Vagina (tissue), 2 donors: ENCODE measurements around the gene EML1.

Source experiments
- CTCF ChIP-seq, 3 experiments: fragments of 450-650 bp in 2 of 3; fragments of 200-600 bp in 1 of 3; sonication (generic) in 1 of 3; IDR thresholded peaks; one replicate each; pipeline ENCODE4 v1.5.1; 2017 to 2019; ENCODE audit warnings: antibody characterized with exemption in 3 of 3, mild to moderate bottlenecking in 2 of 3, moderate library complexity in 2 of 3
- POLR2AphosphoS5 ChIP-seq, 2 donors: sonication (generic); formaldehyde crosslinking; IDR thresholded peaks; one replicate each; pipeline ENCODE4 v1.9.0; 2017; ENCODE audit warnings: antibody characterized with exemption in 2 of 2, mild to moderate bottlenecking in 2 of 2, low read depth in 1 of 2; ENCODE audit not compliant: insufficient read depth in 1 of 2

DNA sequence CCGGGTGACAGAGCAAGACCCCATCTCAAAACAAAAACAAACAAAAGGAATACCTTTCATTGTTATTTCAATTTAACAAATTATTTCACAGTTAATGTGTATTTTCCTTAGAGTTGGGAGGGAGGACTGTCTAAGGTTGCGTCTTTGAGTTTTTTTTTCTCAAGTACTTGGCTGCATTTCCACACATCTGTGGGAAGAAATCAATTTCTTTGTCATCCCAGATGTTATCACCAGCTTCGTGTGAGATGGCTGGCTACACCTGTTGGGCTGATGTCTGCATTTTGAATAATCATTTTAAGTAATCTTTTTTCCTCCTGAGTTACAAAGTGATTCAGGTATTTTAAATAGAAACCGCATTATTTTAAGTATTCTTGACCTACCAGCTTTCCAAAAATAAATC is 59.4 kb downstream of the EML1 start:
- TF ChIP-seq CTCF (IDR thresholded peaks at IDR 0.05): no peak
- TF ChIP-seq POLR2AphosphoS5 (IDR thresholded peaks at IDR 0.05; ENCODE audit: insufficient read depth in 1 of 2, low read depth in 1 of 2): no peak
